H1 (cell line): Measurements from ENCODE around the gene PRKAR2A.

Experiments used
- CTCF ChIP-seq, 3 experiments: IDR thresholded peaks; 1 replicate in 2 of 3; 2 replicates in 1 of 3; pipeline versions ENCODE4 v1.5.1 to v1.6.1; 2011; ENCODE audit warnings: low read length in 3 of 3, mild to moderate bottlenecking in 3 of 3, inconsistent platforms in 2 of 3, low read depth in 1 of 3, moderate library complexity in 1 of 3; ENCODE audit not compliant: insufficient read depth in 1 of 3; ENCODE audit errors: control extremely low read depth in 1 of 3
- EP300 ChIP-seq, 2 experiments: IDR thresholded peaks; 1 replicate in 1 of 2; 2 replicates in 1 of 2; pipeline ENCODE4 v1.6.1; 2011 to 2012; ENCODE audit warnings: low read depth in 2 of 2, low read length in 2 of 2, mild to moderate bottlenecking in 2 of 2, borderline replicate concordance in 1 of 2, inconsistent platforms in 1 of 2, moderate library complexity in 1 of 2
- EZH2 ChIP-seq: fragments of 200-600 bp; sonication (generic); IDR thresholded peaks from 2 replicates; pipeline ENCODE4 v1.7.1; 2012; ENCODE audit warnings: low read depth, mild to moderate bottlenecking, moderate library complexity, low read length, inconsistent platforms; ENCODE audit not compliant: severe bottlenecking
- KDM1A ChIP-seq: fragments of 200-600, 300-600 bp; sonication (generic); IDR thresholded peaks from 2 replicates; pipeline ENCODE4 v1.7.1; 2016; ENCODE audit warnings: mild to moderate bottlenecking, low read length, borderline replicate concordance
- POLR2A ChIP-seq, 2 experiments: IDR thresholded peaks; 1 replicate in 1 of 2; 2 replicates in 1 of 2; pipeline ENCODE4 v1.6.1; 2011; ENCODE audit warnings: low read depth in 2 of 2, low read length in 2 of 2, mild to moderate bottlenecking in 2 of 2; ENCODE audit errors: control extremely low read depth in 1 of 2
- YY1 ChIP-seq: IDR thresholded peaks from 2 replicates; pipeline ENCODE4 v1.6.1; 2011; ENCODE audit warnings: low read depth, mild to moderate bottlenecking, low read length

GRCh38 chr3:48756640-48757039, 91.0 kb downstream of the PRKAR2A start:
- TF ChIP-seq YY1 (no peak), CTCF (IDR thresholded peaks at IDR 0.05; ENCODE audit: control extremely low read depth in 1 of 3, insufficient read depth in 1 of 3, low read depth in 1 of 3, low read length in 3 of 3) (no peak), EP300 (IDR thresholded peaks at IDR 0.05; ENCODE audit: borderline replicate concordance in 1 of 2, low read depth in 2 of 2, low read length in 2 of 2) (no peak), EZH2 (no peak), POLR2A (IDR thresholded peaks at IDR 0.05; ENCODE audit: control extremely low read depth in 1 of 2, low read depth in 2 of 2, low read length in 2 of 2) (no peak), KDM1A (no peak)
